Smooth muscle cell (in vitro differentiated cells): ENCODE measurements around the gene RRAS. TPM values are rescaled to one million over a fixed set of nuclear protein-coding genes. Genes with fewer than 3 reads are reported as not detected.

Experiments
- DNase-seq: peaks from one replicate; lab custom pipeline; 2025; ENCODE audit not compliant: unreplicated experiment; lab: John Stamatoyannopoulos, UW
- H2AFZ ChIP-seq: fragments of 200-600 bp; sonication (generic); 2 replicates; pipeline ENCODE4 v1.6.0; 2016; ENCODE audit warnings: antibody characterized with exemption, low read depth, mild to moderate bottlenecking
- H3F3A ChIP-seq: fragments of 200-600 bp; sonication (generic); 2 replicates; pipeline ENCODE4 v1.6.0; 2017; ENCODE audit warnings: antibody characterized with exemption, low read depth
- H3K27ac ChIP-seq: fragments of 200-600 bp; sonication (generic); 2 replicates; pipeline ENCODE4 v1.5.1; 2016; ENCODE audit warnings: low read depth, mild to moderate bottlenecking
- H3K27me3 ChIP-seq: fragments of 200-600 bp; sonication (generic); 2 replicates; pipeline ENCODE4 v1.6.1; 2016; ENCODE audit warnings: low read depth, mild to moderate bottlenecking
- H3K36me3 ChIP-seq: fragments of 200-600 bp; sonication (generic); 2 replicates; pipeline ENCODE4 v1.5.1; 2016; ENCODE audit warnings: low read depth
- H3K4me1 ChIP-seq: fragments of 200-600 bp; sonication (generic); 2 replicates; pipeline ENCODE4 v1.5.1; 2016; ENCODE audit warnings: low read depth
- H3K4me2 ChIP-seq: fragments of 200-600 bp; sonication (generic); 2 replicates; pipeline ENCODE4 v1.6.0; 2016; ENCODE audit warnings: mild to moderate bottlenecking
- H3K4me3 ChIP-seq: fragments of 200-600 bp; sonication (generic); 2 replicates; pipeline ENCODE4 v1.5.1; 2016; ENCODE audit warnings: mild to moderate bottlenecking
- H3K79me2 ChIP-seq: fragments of 200-600 bp; sonication (generic); 2 replicates; pipeline ENCODE4 v1.6.0; 2016; ENCODE audit warnings: low read depth, mild to moderate bottlenecking
- H3K9ac ChIP-seq: fragments of 200-600 bp; sonication (generic); 2 replicates; pipeline ENCODE4 v1.6.0; 2016; ENCODE audit warnings: low read depth
- H3K9me3 ChIP-seq: fragments of 200-600 bp; sonication (generic); replicated peaks from 2 replicates; pipeline ENCODE4 v1.5.1; 2016; ENCODE audit warnings: low read depth
- H4K20me1 ChIP-seq: fragments of 200-600 bp; sonication (generic); 2 replicates; pipeline ENCODE4 v1.6.0; 2016; ENCODE audit warnings: low read depth
- WGBS: methylation state at CpG from one replicate; pipeline ENCODE4 v1.1.7; 2016; ENCODE audit warnings: low lambda C conversion rate; 5-methylcytosine and 5-hydroxymethylcytosine counted together
- microRNA-seq: library from miRNA; unstranded; fragments of <30 nt; microRNA quantifications from one replicate; pipeline ENCODE4, GENCODE V29; 2016; ENCODE audit warnings: borderline number of aligned reads
- polyA plus RNA-seq: library from polyadenylated mRNA; unstranded; fragments of >200 nt; fragmentation: Nextera tagmentation; extraction: Ambion mirVana; gene quantifications from 2 replicates; pipeline ENCODE4 v1.2.1, GENCODE V29; 2016
- small RNA-seq: library from RNA; depleted of rRNA; stranded (forward); fragments of <200 nt; gene quantifications from one replicate; pipeline ENCODE3, GENCODE V24; 2014
- total RNA-seq: library from RNA; depleted of rRNA; stranded (reverse); fragments of >200 nt; gene quantifications from 2 replicates; pipeline ENCODE4 v1.2.3, GENCODE V29; 2014
- TF ChIP-seq, protein P1 (sequence below): fragments of 200-600 bp; sonication (generic); IDR thresholded peaks from 2 replicates; pipeline ENCODE4 v1.5.1; 2017; ENCODE audit warnings: borderline replicate concordance, mild to moderate bottlenecking, antibody characterized with exemption; ENCODE audit not compliant: insufficient read depth, poor library complexity, severe bottlenecking

Gene RRAS
- total and polyA plus RNA-seq, 2 experiments from 2014 or later: 86.5 to 224 TPM

GRCh38 chr19:49589502-49589905, 50.4 kb downstream of the RRAS start:
- TF ChIP-seq, protein P1, sequence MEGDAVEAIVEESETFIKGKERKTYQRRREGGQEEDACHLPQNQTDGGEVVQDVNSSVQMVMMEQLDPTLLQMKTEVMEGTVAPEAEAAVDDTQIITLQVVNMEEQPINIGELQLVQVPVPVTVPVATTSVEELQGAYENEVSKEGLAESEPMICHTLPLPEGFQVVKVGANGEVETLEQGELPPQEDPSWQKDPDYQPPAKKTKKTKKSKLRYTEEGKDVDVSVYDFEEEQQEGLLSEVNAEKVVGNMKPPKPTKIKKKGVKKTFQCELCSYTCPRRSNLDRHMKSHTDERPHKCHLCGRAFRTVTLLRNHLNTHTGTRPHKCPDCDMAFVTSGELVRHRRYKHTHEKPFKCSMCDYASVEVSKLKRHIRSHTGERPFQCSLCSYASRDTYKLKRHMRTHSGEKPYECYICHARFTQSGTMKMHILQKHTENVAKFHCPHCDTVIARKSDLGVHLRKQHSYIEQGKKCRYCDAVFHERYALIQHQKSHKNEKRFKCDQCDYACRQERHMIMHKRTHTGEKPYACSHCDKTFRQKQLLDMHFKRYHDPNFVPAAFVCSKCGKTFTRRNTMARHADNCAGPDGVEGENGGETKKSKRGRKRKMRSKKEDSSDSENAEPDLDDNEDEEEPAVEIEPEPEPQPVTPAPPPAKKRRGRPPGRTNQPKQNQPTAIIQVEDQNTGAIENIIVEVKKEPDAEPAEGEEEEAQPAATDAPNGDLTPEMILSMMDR: no peak
- Histone ChIP-seq H2AFZ (no peak overlapping the region), H4K20me1 (peaks cover 24% of the 10 kb centered on the region), H3K4me2 (peak overlapping the region; percentile 95), H3K27ac (no peak overlapping the region), H3K36me3 (no peaks in the 10 kb centered on the region), H3K9ac (no peak overlapping the region), H3F3A (peaks cover 8% of the 10 kb centered on the region), H3K27me3 (no peaks in the 10 kb centered on the region), H3K79me2 (peaks cover 27% of the 10 kb centered on the region), H3K4me1 (no peaks in the 10 kb centered on the region), H3K4me3 (peak overlapping the region; percentile 85), H3K9me3 (no peaks in the 10 kb centered on the region)
- no peak for DNase-seq
- 58% methylated on average over 5 of the region's 5 CpGs for WGBS

- H3K36me3 ChIP-seq: no peaks in the 10 kb centered on the region
- H3K27ac ChIP-seq: no peak overlapping the region
- TF ChIP-seq, protein P1: no peak
- WGBS: 86% methylated on average over 18 of the region's 18 CpGs
- H3K4me3 ChIP-seq: no peak overlapping the region
- H3F3A ChIP-seq: peaks cover 8% of the 10 kb centered on the region
- no peak overlapping the region for H3K9ac ChIP-seq
- H3K79me2 ChIP-seq: peaks cover 19% of the 10 kb centered on the region
- H3K4me2 ChIP-seq: no peak overlapping the region
- peaks cover 14% of the 10 kb centered on the region for H4K20me1 ChIP-seq
- DNase-seq: no peak
- no peaks in the 10 kb centered on the region for H3K9me3 ChIP-seq
- no peak overlapping the region for H2AFZ ChIP-seq
- no peaks in the 10 kb centered on the region for H3K4me1 ChIP-seq
- H3K27me3 ChIP-seq: no peaks in the 10 kb centered on the region
These were observed 51.4 kb downstream of the RRAS start for GRCh38 chr19:49588365-49589122.

- Histone ChIP-seq H3K4me3 (no peak overlapping the region), H3K36me3 (no peaks in the 10 kb centered on the region), H3K9ac (no peak overlapping the region), H3K9me3 (no peaks in the 10 kb centered on the region), H3K79me2 (peaks cover 6% of the 10 kb centered on the region), H3K4me2 (no peak overlapping the region), H4K20me1 (peaks cover 3% of the 10 kb centered on the region), H3F3A (peaks cover 2% of the 10 kb centered on the region), H2AFZ (no peak overlapping the region), H3K27ac (no peak overlapping the region), H3K27me3 (no peaks in the 10 kb centered on the region), H3K4me1 (no peaks in the 10 kb centered on the region)
- TF ChIP-seq, protein P1: no peak
- 93% methylated on average over 8 of the region's 8 CpGs for WGBS
- no peak for DNase-seq
These were observed 52.7 kb downstream of the RRAS start for GRCh38 chr19:49587227-49587626.

Small RNA genes within 50 kb of the gene (microRNA-seq; reads per million reads assigned to microRNA genes)
- gene MIR5088: 4.7 reads per million

Small RNA genes within 50 kb of the gene (small RNA-seq; reads per million reads assigned to genes)
- gene MIR5088: not detected

Other genes starting within 250 kb of the RRAS start
- gene PTH2, start 216.7 kb downstream of the RRAS start, total RNA-seq: not detected in 2 replicates
- not detected in 2 replicates for gene PTH2, start 216.7 kb downstream of the RRAS start, polyA plus RNA-seq
- not detected in 2 replicates for gene GFY, start 214.8 kb downstream of the RRAS start, total RNA-seq
- not detected in 2 replicates for gene GFY, start 214.8 kb downstream of the RRAS start, polyA plus RNA-seq
- 0.04 and 0.54 TPM in 2 replicates for gene SLC17A7, start 198.6 kb downstream of the RRAS start, total RNA-seq
- 0.39 TPM in 1 of 2 replicates, not detected in the other for gene SLC17A7, start 198.6 kb downstream of the RRAS start, polyA plus RNA-seq
- 54.7 and 77.1 TPM in 2 replicates for gene PIH1D1, start 188.3 kb downstream of the RRAS start, total RNA-seq
- gene PIH1D1, start 188.3 kb downstream of the RRAS start, polyA plus RNA-seq: 84.9 and 89.8 TPM in 2 replicates
- 10.5 and 18.6 TPM in 2 replicates for gene ALDH16A1, start 186.9 kb downstream of the RRAS start, total RNA-seq
- gene ALDH16A1, start 186.9 kb downstream of the RRAS start, polyA plus RNA-seq: 24.6 and 24.7 TPM in 2 replicates
- 0.27 and 0.45 TPM in 2 replicates for gene FLT3LG, start 165.9 kb downstream of the RRAS start, total RNA-seq
- 0.85 and 2.0 TPM in 2 replicates for gene FLT3LG, start 165.9 kb downstream of the RRAS start, polyA plus RNA-seq
- gene RPL13A, start 152.5 kb downstream of the RRAS start, total RNA-seq: 1,134 and 1,154 TPM in 2 replicates
- 732 and 818 TPM in 2 replicates for gene RPL13A, start 152.5 kb downstream of the RRAS start, polyA plus RNA-seq
- gene RPS11, start 143.7 kb downstream of the RRAS start, total RNA-seq: 3,115 and 3,456 TPM in 2 replicates
- gene RPS11, start 143.7 kb downstream of the RRAS start, polyA plus RNA-seq: 729 and 804 TPM in 2 replicates
- 58.1 and 66.1 TPM in 2 replicates for gene FCGRT, start 127.5 kb downstream of the RRAS start, total RNA-seq
- 127 and 135 TPM in 2 replicates for gene FCGRT, start 127.5 kb downstream of the RRAS start, polyA plus RNA-seq
- 248 and 311 TPM in 2 replicates for gene RCN3, start 112.1 kb downstream of the RRAS start, total RNA-seq
- gene RCN3, start 112.1 kb downstream of the RRAS start, polyA plus RNA-seq: 773 and 1,078 TPM in 2 replicates
- gene NOSIP, start 59.6 kb downstream of the RRAS start, total RNA-seq: 45.0 and 55.5 TPM in 2 replicates
- gene NOSIP, start 59.6 kb downstream of the RRAS start, polyA plus RNA-seq: 95.7 and 134 TPM in 2 replicates
- gene PRRG2, start 58.8 kb downstream of the RRAS start, total RNA-seq: 13.5 TPM in 1 of 2 replicates, not detected in the other
- 0.24 and 1.0 TPM in 2 replicates for gene PRRG2, start 58.8 kb downstream of the RRAS start, polyA plus RNA-seq
- gene PRR12, start 49.0 kb downstream of the RRAS start, total RNA-seq: 2.9 and 4.5 TPM in 2 replicates
- 1.7 and 3.2 TPM in 2 replicates for gene PRR12, start 49.0 kb downstream of the RRAS start, polyA plus RNA-seq
- gene SCAF1, start 2.1 kb upstream of the RRAS start, total RNA-seq: 7.9 and 10.2 TPM in 2 replicates
- gene SCAF1, start 2.1 kb upstream of the RRAS start, polyA plus RNA-seq: 12.1 and 15.9 TPM in 2 replicates
- 35.1 and 38.2 TPM in 2 replicates for gene IRF3, start 25.7 kb upstream of the RRAS start, total RNA-seq
- 45.9 and 64.1 TPM in 2 replicates for gene IRF3, start 25.7 kb upstream of the RRAS start, polyA plus RNA-seq
- 3.2 and 10.8 TPM in 2 replicates for gene BCL2L12, start 25.8 kb upstream of the RRAS start, total RNA-seq
- gene BCL2L12, start 25.8 kb upstream of the RRAS start, polyA plus RNA-seq: 34.0 and 44.1 TPM in 2 replicates
- 147 and 174 TPM in 2 replicates for gene PRMT1, start 37.1 kb upstream of the RRAS start, total RNA-seq
- gene PRMT1, start 37.1 kb upstream of the RRAS start, polyA plus RNA-seq: 170 and 175 TPM in 2 replicates
- 1.6 and 3.6 TPM in 2 replicates for gene ADM5, start 49.5 kb upstream of the RRAS start, total RNA-seq
- 1.7 and 3.1 TPM in 2 replicates for gene ADM5, start 49.5 kb upstream of the RRAS start, polyA plus RNA-seq
- gene CPT1C, start 51.0 kb upstream of the RRAS start, total RNA-seq: 7.6 and 19.7 TPM in 2 replicates
- 20.0 and 21.0 TPM in 2 replicates for gene CPT1C, start 51.0 kb upstream of the RRAS start, polyA plus RNA-seq
- gene TSKS, start 123.2 kb upstream of the RRAS start, total RNA-seq: not detected in 2 replicates
- gene TSKS, start 123.2 kb upstream of the RRAS start, polyA plus RNA-seq: not detected in 2 replicates
- gene AP2A1, start 126.9 kb upstream of the RRAS start, total RNA-seq: 55.8 and 57.7 TPM in 2 replicates
- gene AP2A1, start 126.9 kb upstream of the RRAS start, polyA plus RNA-seq: 57.8 and 65.2 TPM in 2 replicates
- gene FUZ, start 173.1 kb upstream of the RRAS start, total RNA-seq: 6.9 and 16.2 TPM in 2 replicates
- 18.3 and 19.8 TPM in 2 replicates for gene FUZ, start 173.1 kb upstream of the RRAS start, polyA plus RNA-seq
- gene MED25, start 178.1 kb upstream of the RRAS start, total RNA-seq: 16.9 and 20.4 TPM in 2 replicates
- 34.1 and 36.4 TPM in 2 replicates for gene MED25, start 178.1 kb upstream of the RRAS start, polyA plus RNA-seq
- gene PTOV1, start 211.0 kb upstream of the RRAS start, total RNA-seq: 49.0 and 81.0 TPM in 2 replicates
- gene PTOV1, start 211.0 kb upstream of the RRAS start, polyA plus RNA-seq: 256 and 266 TPM in 2 replicates
- 15.3 and 19.4 TPM in 2 replicates for gene PNKP, start 227.4 kb upstream of the RRAS start, total RNA-seq
- gene PNKP, start 227.4 kb upstream of the RRAS start, polyA plus RNA-seq: 42.4 and 53.6 TPM in 2 replicates
- gene AKT1S1, start 237.2 kb upstream of the RRAS start, total RNA-seq: 10.4 and 15.8 TPM in 2 replicates
- 60.2 and 72.2 TPM in 2 replicates for gene AKT1S1, start 237.2 kb upstream of the RRAS start, polyA plus RNA-seq
- 7.1 and 9.2 TPM in 2 replicates for gene TBC1D17, start 237.6 kb upstream of the RRAS start, total RNA-seq
- gene TBC1D17, start 237.6 kb upstream of the RRAS start, polyA plus RNA-seq: 41.8 and 45.7 TPM in 2 replicates